Measurements from ENCODE around the gene CLDN6. TPM values are rescaled to one million over a fixed set of nuclear protein-coding genes. Genes with fewer than 3 reads are reported as not detected.

CLDN6 gene
- total RNA-seq, 1 experiment from 2014 or later: 743 TPM

DNA sequence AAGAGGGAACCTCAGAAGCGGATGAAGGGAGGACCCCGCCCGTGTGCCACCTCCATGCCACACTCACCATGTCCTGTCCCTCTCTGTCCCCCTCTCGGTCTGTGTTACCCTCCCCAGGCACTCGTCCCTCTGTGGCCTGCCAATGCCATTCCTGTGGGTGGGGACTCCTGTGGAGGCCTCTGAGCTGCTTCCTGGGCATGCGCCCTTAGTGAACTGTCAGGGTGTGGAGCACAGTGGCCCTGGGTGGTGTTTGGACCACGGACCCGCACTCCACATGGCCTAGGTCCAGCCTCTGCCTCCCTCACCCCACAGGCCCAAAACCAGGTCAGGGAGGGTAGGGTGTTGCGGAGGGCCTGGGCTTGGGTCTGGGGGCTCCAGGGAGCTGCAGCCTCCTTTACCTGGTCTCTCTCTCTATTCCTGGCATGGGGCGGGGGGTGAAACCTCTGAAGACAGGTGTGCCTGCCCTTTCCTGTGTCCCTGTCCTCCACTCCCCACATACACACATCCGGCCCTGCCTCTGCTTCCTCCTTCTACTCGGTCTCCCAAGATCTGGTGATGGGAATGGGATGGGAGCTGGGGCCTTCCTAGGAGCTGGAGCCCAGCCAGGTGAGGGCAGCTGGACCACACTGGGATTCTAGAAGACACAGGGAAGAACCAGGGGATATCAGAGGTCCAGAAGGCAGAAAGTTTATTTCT lies 26.3 kb downstream of the CLDN6 start:
- TF ChIP-seq, protein P1, sequence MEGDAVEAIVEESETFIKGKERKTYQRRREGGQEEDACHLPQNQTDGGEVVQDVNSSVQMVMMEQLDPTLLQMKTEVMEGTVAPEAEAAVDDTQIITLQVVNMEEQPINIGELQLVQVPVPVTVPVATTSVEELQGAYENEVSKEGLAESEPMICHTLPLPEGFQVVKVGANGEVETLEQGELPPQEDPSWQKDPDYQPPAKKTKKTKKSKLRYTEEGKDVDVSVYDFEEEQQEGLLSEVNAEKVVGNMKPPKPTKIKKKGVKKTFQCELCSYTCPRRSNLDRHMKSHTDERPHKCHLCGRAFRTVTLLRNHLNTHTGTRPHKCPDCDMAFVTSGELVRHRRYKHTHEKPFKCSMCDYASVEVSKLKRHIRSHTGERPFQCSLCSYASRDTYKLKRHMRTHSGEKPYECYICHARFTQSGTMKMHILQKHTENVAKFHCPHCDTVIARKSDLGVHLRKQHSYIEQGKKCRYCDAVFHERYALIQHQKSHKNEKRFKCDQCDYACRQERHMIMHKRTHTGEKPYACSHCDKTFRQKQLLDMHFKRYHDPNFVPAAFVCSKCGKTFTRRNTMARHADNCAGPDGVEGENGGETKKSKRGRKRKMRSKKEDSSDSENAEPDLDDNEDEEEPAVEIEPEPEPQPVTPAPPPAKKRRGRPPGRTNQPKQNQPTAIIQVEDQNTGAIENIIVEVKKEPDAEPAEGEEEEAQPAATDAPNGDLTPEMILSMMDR (conservative IDR thresholded peaks at IDR 0.05): no peak
- H3K23me2 ChIP-seq (ENCODE audit: insufficient read length, low read depth, low read length, poor library complexity, severe bottlenecking): no peaks in the 10 kb centered on the region
- H3K14ac ChIP-seq (ENCODE audit: insufficient read depth, low read length): no peak overlapping the region
- H2AK5ac ChIP-seq (ENCODE audit: insufficient read length, low read length): no peak overlapping the region
- H2BK5ac ChIP-seq (ENCODE audit: insufficient read length, low read length): no peak overlapping the region
- H3T11ph ChIP-seq (ENCODE audit: low read length): no peak overlapping the region
- no CpG with 5 or more reads among the region's 12 CpGs for WGBS (ENCODE audit: extremely low coverage, insufficient read length, low lambda C conversion rate)
- no peaks in the 10 kb centered on the region for H3K9me3 Mint-ChIP-seq
- no peak overlapping the region for H2BK12ac ChIP-seq (ENCODE audit: insufficient read length, low read depth, low read length)
- no peak overlapping the region for H2BK20ac ChIP-seq (ENCODE audit: low read depth, low read length, poor library complexity, severe bottlenecking)
- H4K8ac ChIP-seq (replicated peaks; ENCODE audit: insufficient read length, low read depth, low read length): no peak overlapping the region
- no peaks in the 10 kb centered on the region for H3K27me3 ChIP-seq (ENCODE audit: insufficient read depth, low read length)
- H2AFZ ChIP-seq (ENCODE audit: low read length): no peak overlapping the region
- peaks cover 11 to 54% of the 10 kb centered on the region in 2 experiments for H3K4me1 Mint-ChIP-seq
- H3K4me2 ChIP-seq (ENCODE audit: insufficient read depth, insufficient read length, low read length): no peak overlapping the region
- no peak overlapping the region for H3K4ac ChIP-seq (ENCODE audit: low read depth, low read length)
- peaks cover 2% of the 10 kb centered on the region for H4K20me1 ChIP-seq (ENCODE audit: control insufficient read depth, insufficient read depth, insufficient read length)
- H3K9ac ChIP-seq (ENCODE audit: extremely low read depth, insufficient read length, low read length): no peak overlapping the region
- H3K27me3 Mint-ChIP-seq (ENCODE audit: low read depth): peaks cover 4% of the 10 kb centered on the region
- no peak overlapping the region for H3K27ac ChIP-seq (ENCODE audit: insufficient read length, low read depth, low read length)
- no peak overlapping the region for H3K18ac ChIP-seq (ENCODE audit: insufficient read length, low read depth, low read length)
- no peaks in the 10 kb centered on the region for H3K9me3 ChIP-seq (ENCODE audit: control insufficient read depth, low read depth, low read length)
- H3K4me3 Mint-ChIP-seq: no peak overlapping the region
- no peak overlapping the region for H4K5ac ChIP-seq (ENCODE audit: insufficient read length, low read depth, low read length)
- H3K56ac ChIP-seq (ENCODE audit: insufficient read length, low read depth, low read length): no peak overlapping the region
- no peaks in the 10 kb centered on the region for H3K36me3 Mint-ChIP-seq (ENCODE audit: insufficient read depth in 1 of 3, low read depth in 3 of 3)
- H2BK15ac ChIP-seq (ENCODE audit: low read depth, low read length): no peak overlapping the region
- H3K27ac Mint-ChIP-seq: no peak overlapping the region
- DNase-seq: no peak
- no peaks in the 10 kb centered on the region; the same call in 1 of the 2 replicates for H3K4me1 ChIP-seq (ENCODE audit: insufficient read depth, low read length)
- no peak overlapping the region for H3K23ac ChIP-seq (ENCODE audit: insufficient read length, low read depth, low read length)
- no peak overlapping the region for H4K91ac ChIP-seq (ENCODE audit: insufficient read length, low read depth, low read length)
- H3K79me1 ChIP-seq (ENCODE audit: insufficient read depth, low read depth, low read length, poor library complexity, severe bottlenecking): no peaks in the 10 kb centered on the region
- no peaks in the 10 kb centered on the region for H3K79me2 ChIP-seq (ENCODE audit: insufficient read depth, low read length)
- H2BK120ac ChIP-seq (ENCODE audit: low read depth, low read length, poor library complexity, severe bottlenecking): no peak overlapping the region

Measured in H9 (cell line).